ENCODE data around the gene SLN. TPM values are rescaled to one million over a fixed set of nuclear protein-coding genes. Genes with fewer than 3 reads are reported as not detected.

Gene SLN
- total and polyA plus RNA-seq, 10 of the 15 experiments (the other 5 are each of a cell fraction or from before 2014, with no cell fraction given): 0.39 TPM; not detected in 9

DNA sequence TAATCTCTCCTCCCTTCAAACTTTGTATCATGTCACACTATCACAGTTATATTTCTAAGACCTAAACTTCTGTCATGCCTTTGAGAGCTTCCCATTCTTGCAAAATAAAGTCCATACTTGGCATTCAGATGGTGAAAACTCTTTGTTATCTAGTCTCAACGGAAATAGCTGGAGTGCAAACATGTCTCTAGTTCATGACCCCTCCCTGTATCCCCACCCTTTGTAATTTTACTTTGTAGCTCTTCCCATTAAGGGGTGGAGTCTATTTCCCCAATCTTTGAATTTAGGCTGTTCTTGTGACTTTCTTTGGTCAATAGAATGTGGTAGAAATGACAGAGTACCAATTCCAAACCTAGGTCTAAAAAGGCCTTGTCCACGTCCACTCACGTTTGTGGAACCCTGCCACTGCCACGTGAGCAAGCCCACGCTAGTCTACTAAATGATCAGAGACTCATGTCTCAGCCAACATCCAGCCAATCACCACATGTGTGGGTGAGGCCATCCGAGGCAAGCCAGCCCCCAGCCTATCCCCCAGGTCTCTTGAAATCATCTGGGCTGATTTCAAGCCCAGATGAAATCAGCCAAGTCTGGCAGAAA, 23.4 kb downstream of the SLN start:
- FAIRE-seq (no peak), ATAC-seq (no peak), DNase-seq (ENCODE audit: low read depth, low spot score) (no peak)
- Histone ChIP-seq H3K4me1 (ENCODE audit: control insufficient read depth, insufficient read depth, low read length) (no peaks in the 10 kb centered on the region), H3K36me3 (ENCODE audit: control insufficient read depth in 2 of 2, insufficient read depth in 2 of 2, low read length in 1 of 2) (no peaks in the 10 kb centered on the region), H3K9me3 (replicated peaks; ENCODE audit: control insufficient read depth, insufficient read depth, low read length) (no peaks in the 10 kb centered on the region), H3K4me2 (ENCODE audit: control insufficient read depth, insufficient read depth) (no peak overlapping the region), H2AFZ (ENCODE audit: control insufficient read depth, low read depth, low read length) (no peak overlapping the region), H4K20me1 (ENCODE audit: control insufficient read depth, insufficient read depth) (no peaks in the 10 kb centered on the region), H3K9ac (ENCODE audit: control insufficient read depth, insufficient read depth, low read length) (no peak overlapping the region), H3K4me3 (no peak overlapping the region), H3K27me3 (replicated peaks in 1 of 2; ENCODE audit: control insufficient read depth in 2 of 2, insufficient read depth in 2 of 2, low read length in 1 of 2) (no peaks in the 10 kb centered on the region), H3K79me2 (ENCODE audit: control insufficient read depth, insufficient read depth, low read length) (no peaks in the 10 kb centered on the region), H3K27ac (ENCODE audit: control insufficient read depth, insufficient read depth) (no peak overlapping the region)
- ChIA-PET RAD21 (ENCODE audit: unreplicated experiment) (interaction anchor here (0.9 to 5.8 kb wide), 26 partner anchors 8 to 209 kb away, joined by 3 to 120 read pairs (median 7); partner anchors contain the start of gene ALKBH8), CTCF (interaction anchor here (0.7 to 14.1 kb wide), 34 partner anchors 8 to 209 kb away, joined by 3 to 536 read pairs (median 7); partner anchors contain the start of gene ALKBH8), SMC1A (ENCODE audit: uncharacterized antibody, unreplicated experiment) (interaction anchor here (0.7 to 11.6 kb wide), 39 partner anchors 8 to 210 kb away, joined by 3 to 249 read pairs (median 6); partner anchors contain the start of gene ALKBH8), POLR2A (interaction anchor here (0.6 to 1.2 kb wide), 3 partner anchors 125 to 1062 kb away, joined by 3 to 5 read pairs (median 4); no protein-coding TSS in a partner anchor)
- in situ Hi-C loops (cut with MboI): loop anchor here (5.0 kb wide), 1 partner anchor 49 kb away; no protein-coding TSS in a partner anchor
- intact Hi-C loops (cut with micrococcal nuclease; ENCODE audit: unreplicated experiment): loop anchor here (2.0 kb wide), 1 partner anchor 90 kb away; no protein-coding TSS in a partner anchor
- 33% methylated on average over 6 of the region's 6 CpGs for WGBS (ENCODE audit: insufficient coverage, insufficient replicate concordance, low lambda C conversion rate, missing lambda C conversion rate)
- TF ChIP-seq SMC3 (IDR thresholded peaks at IDR 0.05; ENCODE audit: borderline replicate concordance, low read length) (no peak), KDM1A (IDR thresholded peaks at IDR 0.05; ENCODE audit: borderline replicate concordance) (no peak)
- BruUV-seq (replicated peaks): no TSS peak

DNA sequence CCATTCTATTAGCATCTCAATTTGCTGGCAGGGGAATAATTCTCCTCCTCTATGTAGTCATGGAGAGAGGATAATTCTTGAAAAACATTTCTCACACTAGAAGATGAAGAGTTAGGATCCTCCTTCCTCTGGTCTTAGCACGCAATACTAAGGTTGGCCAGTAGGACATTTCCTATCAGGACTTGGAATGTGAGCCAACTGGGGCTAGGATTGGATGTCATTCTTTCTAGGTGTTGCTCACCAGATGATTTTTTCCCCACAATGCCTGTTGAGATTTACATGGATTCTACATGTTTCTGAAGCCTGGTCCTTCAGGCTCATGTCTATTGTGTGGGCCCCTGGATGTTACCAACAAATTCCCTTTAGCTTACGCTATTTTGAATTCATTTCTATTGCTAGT, 28.0 kb downstream of the SLN start:
- Histone ChIP-seq H3K27me3 (replicated peaks in 1 of 2; ENCODE audit: control insufficient read depth in 2 of 2, insufficient read depth in 2 of 2, low read length in 1 of 2) (no peaks in the 10 kb centered on the region), H3K9ac (ENCODE audit: control insufficient read depth, insufficient read depth, low read length) (no peak overlapping the region), H3K36me3 (ENCODE audit: control insufficient read depth in 2 of 2, insufficient read depth in 2 of 2, low read length in 1 of 2) (no peaks in the 10 kb centered on the region), H3K79me2 (ENCODE audit: control insufficient read depth, insufficient read depth, low read length) (no peaks in the 10 kb centered on the region), H2AFZ (ENCODE audit: control insufficient read depth, low read depth, low read length) (no peak overlapping the region), H4K20me1 (ENCODE audit: control insufficient read depth, insufficient read depth) (no peaks in the 10 kb centered on the region), H3K4me2 (ENCODE audit: control insufficient read depth, insufficient read depth) (no peak overlapping the region), H3K9me3 (replicated peaks; ENCODE audit: control insufficient read depth, insufficient read depth, low read length) (no peaks in the 10 kb centered on the region), H3K4me1 (ENCODE audit: control insufficient read depth, insufficient read depth, low read length) (peaks cover 5% of the 10 kb centered on the region; the same call in 1 of the 2 replicates), H3K27ac (ENCODE audit: control insufficient read depth, insufficient read depth) (no peak overlapping the region), H3K4me3 (no peak overlapping the region)
- FAIRE-seq: no peak
- TF ChIP-seq, protein P1, sequence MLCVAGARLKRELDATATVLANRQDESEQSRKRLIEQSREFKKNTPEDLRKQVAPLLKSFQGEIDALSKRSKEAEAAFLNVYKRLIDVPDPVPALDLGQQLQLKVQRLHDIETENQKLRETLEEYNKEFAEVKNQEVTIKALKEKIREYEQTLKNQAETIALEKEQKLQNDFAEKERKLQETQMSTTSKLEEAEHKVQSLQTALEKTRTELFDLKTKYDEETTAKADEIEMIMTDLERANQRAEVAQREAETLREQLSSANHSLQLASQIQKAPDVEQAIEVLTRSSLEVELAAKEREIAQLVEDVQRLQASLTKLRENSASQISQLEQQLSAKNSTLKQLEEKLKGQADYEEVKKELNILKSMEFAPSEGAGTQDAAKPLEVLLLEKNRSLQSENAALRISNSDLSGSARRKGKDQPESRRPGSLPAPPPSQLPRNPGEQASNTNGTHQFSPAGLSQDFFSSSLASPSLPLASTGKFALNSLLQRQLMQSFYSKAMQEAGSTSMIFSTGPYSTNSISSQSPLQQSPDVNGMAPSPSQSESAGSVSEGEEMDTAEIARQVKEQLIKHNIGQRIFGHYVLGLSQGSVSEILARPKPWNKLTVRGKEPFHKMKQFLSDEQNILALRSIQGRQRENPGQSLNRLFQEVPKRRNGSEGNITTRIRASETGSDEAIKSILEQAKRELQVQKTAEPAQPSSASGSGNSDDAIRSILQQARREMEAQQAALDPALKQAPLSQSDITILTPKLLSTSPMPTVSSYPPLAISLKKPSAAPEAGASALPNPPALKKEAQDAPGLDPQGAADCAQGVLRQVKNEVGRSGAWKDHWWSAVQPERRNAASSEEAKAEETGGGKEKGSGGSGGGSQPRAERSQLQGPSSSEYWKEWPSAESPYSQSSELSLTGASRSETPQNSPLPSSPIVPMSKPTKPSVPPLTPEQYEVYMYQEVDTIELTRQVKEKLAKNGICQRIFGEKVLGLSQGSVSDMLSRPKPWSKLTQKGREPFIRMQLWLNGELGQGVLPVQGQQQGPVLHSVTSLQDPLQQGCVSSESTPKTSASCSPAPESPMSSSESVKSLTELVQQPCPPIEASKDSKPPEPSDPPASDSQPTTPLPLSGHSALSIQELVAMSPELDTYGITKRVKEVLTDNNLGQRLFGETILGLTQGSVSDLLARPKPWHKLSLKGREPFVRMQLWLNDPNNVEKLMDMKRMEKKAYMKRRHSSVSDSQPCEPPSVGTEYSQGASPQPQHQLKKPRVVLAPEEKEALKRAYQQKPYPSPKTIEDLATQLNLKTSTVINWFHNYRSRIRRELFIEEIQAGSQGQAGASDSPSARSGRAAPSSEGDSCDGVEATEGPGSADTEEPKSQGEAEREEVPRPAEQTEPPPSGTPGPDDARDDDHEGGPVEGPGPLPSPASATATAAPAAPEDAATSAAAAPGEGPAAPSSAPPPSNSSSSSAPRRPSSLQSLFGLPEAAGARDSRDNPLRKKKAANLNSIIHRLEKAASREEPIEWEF (IDR thresholded peaks at IDR 0.05; ENCODE audit: insufficient replicate concordance, low read depth, low read length): no peak
- TF ChIP-seq STAT3 (IDR thresholded peaks at IDR 0.05; ENCODE audit: low read depth, low read length): no peak
- TF ChIP-seq, protein P2, sequence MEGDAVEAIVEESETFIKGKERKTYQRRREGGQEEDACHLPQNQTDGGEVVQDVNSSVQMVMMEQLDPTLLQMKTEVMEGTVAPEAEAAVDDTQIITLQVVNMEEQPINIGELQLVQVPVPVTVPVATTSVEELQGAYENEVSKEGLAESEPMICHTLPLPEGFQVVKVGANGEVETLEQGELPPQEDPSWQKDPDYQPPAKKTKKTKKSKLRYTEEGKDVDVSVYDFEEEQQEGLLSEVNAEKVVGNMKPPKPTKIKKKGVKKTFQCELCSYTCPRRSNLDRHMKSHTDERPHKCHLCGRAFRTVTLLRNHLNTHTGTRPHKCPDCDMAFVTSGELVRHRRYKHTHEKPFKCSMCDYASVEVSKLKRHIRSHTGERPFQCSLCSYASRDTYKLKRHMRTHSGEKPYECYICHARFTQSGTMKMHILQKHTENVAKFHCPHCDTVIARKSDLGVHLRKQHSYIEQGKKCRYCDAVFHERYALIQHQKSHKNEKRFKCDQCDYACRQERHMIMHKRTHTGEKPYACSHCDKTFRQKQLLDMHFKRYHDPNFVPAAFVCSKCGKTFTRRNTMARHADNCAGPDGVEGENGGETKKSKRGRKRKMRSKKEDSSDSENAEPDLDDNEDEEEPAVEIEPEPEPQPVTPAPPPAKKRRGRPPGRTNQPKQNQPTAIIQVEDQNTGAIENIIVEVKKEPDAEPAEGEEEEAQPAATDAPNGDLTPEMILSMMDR (IDR thresholded peaks at IDR 0.05 in 2 of 3, conservative IDR thresholded peaks at IDR 0.05 in 1 of 3; ENCODE audit: control insufficient read depth in 2 of 3, extremely low read depth in 1 of 3, insufficient read depth in 1 of 3, low read depth in 3 of 3, low read length in 3 of 3): peak in 2 of 3 experiments; percentile 41 to 42; a peak in 3 of 6 replicates
- in situ Hi-C loops (cut with MboI): loop anchor here (5.0 kb wide), 1 partner anchor 107 kb away; no protein-coding TSS in a partner anchor
- no peak for DNase-seq (ENCODE audit: low read depth, low spot score)
- intact Hi-C loops (cut with micrococcal nuclease; ENCODE audit: unreplicated experiment): no loop called here
- no TSS peak for BruUV-seq (replicated peaks)
- POLR2A ChIA-PET: interaction anchor here (0.6 to 1.5 kb wide), 3 partner anchors 10 to 113 kb away, joined by 3 to 6 read pairs (median 4); no protein-coding TSS in a partner anchor
- WGBS (ENCODE audit: insufficient coverage, insufficient replicate concordance, low lambda C conversion rate, missing lambda C conversion rate): 62% methylated on average over 2 of the region's 2 CpGs
- SMC1A ChIA-PET (ENCODE audit: uncharacterized antibody, unreplicated experiment): interaction anchor here (0.9 to 11.6 kb wide), 15 partner anchors 8 to 134 kb away, joined by 3 to 249 read pairs (median 4); partner anchors contain the start of gene ALKBH8
- CTCF ChIA-PET: interaction anchor here (0.8 to 4.8 kb wide), 10 partner anchors 11 to 233 kb away, joined by 3 to 40 read pairs (median 5); partner anchors contain the start of gene ALKBH8
- RAD21 ChIA-PET (ENCODE audit: unreplicated experiment): interaction anchor here (1.3 to 2.4 kb wide), 4 partner anchors 11 to 88 kb away, joined by 6 to 11 read pairs (median 6); no protein-coding TSS in a partner anchor
- no peak for ATAC-seq

Measured in GM12878 (cell line).